Islet precursor cell (in vitro differentiated cells): ENCODE results near the gene CRYBG3.
"Not testable (repeated sequence)": the region's sequence is repeated elsewhere in the genome, so short reads cannot be mapped to it uniquely, and the experiment has no call there.

Experiments
- DNase-seq: peaks from one replicate; pipeline ENCODE4 v3.0.0-alpha.2; 2018

Gene CRYBG3

GRCh38 chr3:97821774-97822358 lies at the start of gene CRYBG3:
Gene CRYBG3 (plus strand): TSS chr3:97822011. CDS start chr3:97822207, 196 bp downstream.
- peak; percentile 86 for DNase-seq

DNA sequence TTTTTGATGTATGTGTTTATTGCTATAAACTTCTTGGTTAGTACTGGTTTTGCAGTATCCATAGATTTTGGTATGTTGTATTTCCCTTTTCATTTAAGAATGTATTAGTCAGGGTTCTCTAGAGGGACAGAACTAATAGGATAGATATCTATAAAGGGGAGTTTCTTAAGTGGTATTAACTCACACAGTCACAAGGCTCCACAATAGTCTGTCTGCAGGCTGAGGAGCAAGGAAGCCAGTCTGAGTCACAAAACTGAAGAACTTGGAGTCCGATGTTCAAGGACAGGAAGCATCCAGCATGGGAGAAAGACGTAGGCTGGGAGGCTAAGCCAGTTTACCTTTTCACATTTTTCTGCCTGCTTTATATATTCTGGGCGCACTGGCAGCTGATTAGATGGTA lies 48.9 kb upstream of the CRYBG3 start:
- no peak for DNase-seq

DNA sequence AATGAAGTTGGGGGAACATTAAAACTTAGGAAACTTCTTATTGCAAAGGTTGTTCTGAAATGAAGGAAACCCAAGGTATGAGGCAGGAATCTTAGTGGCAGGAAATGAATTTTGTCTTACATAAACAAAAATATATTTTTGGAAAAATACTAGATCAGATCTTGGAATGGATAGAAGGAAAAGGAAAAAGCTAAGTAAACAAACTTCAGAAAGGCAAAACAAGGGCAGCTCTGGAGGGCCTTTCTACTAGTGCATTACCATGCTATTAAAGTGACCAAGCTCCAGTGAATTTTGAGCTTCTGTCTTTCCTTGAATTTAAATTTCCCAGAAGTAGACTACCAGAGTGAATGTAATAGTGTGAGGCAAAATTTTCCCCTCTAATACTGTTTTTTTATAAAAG lies 43.7 kb upstream of the CRYBG3 start:
- DNase-seq, result no peak

- DNase-seq, result no peak
Measured at GRCh38 chr3:97793420-97794019, 28.3 kb upstream of the CRYBG3 start.

DNA sequence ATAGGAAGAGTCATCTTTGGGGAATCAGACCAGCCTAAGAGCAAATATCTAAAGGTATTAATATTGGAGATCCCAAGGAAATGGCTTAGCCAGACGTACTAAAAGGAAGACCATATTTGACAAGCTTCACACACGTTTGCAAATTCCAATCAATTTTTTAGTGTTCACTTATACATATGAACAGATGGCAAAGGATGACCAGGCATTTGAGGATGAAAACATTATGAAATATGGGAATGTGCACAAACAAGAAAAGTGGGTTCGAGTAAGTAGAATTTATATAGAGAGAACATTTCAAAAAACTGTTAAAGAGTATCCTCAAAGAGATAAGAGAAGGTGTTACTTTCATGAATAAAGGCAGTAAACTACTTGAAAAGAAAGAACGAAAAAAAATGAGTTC lies 25.9 kb upstream of the CRYBG3 start:
- DNase-seq, result no peak

- no peak for DNase-seq
Measured at GRCh38 chr3:97804471-97804870, 17.3 kb upstream of the CRYBG3 start.

- no peak for DNase-seq
Measured at GRCh38 chr3:97810779-97811390, 10.9 kb upstream of the CRYBG3 start.

DNA sequence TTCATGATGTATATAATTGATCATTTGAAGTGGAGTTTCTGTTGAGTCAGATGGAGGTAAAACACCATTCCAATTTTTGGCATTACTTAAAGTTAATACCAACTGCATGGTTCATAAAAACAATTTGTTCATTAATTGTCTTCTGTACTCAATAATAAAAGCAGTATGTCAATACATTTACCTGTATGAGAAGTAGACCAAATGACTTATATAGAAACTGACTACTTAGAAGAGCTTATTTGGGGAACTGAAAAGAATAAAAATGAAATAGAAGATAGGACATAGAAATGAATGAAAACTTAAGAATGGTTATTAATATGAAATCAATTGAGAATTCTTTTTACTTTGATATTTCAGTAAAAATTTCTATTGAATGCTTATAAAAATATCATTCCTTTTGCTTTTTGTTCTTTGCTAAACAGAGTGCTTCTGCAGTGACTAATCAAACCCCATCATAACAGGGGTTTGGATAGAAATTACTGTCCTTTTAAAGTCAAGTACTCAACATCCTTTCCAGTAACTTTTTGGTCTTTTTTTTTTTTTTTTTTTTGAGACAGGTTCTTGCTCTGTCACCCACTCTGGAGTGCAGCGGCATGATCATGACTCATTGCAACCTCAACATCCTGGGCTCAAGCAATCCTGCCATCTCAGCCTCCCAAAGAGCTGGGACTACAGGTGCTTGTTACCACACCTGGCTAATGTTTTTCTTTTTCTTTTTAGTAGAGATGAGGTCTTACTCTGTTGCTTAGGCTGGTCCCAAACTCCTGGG lies 6.5 kb upstream of the CRYBG3 start:
- DNase-seq, result peak; percentile 72

DNA sequence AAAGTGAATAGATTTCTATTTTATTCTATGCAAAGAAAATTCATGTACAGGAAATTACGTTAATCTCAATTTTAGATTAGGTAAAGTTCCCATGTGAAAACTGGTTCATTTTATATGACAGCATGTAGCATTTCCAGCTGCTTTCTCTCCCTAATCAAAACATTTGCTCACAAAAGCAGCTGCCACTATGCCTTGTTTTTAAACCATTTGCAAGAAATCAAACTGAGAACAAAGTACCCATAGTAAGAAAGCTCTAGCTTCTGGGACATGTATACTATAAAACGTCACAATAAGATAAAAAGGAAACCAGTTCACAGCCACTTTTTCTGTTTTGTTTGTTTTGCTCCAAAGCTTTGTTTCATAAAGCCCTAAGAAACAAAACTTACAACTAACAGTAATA lies 5.0 kb upstream of the CRYBG3 start:
- DNase-seq, result no peak

GRCh38 chr3:97817965-97818364 lies 3.8 kb upstream of the CRYBG3 start:
- DNase-seq, result no peak

GRCh38 chr3:97820780-97821179 lies 1.0 kb upstream of the CRYBG3 start:
- no peak for DNase-seq

DNA sequence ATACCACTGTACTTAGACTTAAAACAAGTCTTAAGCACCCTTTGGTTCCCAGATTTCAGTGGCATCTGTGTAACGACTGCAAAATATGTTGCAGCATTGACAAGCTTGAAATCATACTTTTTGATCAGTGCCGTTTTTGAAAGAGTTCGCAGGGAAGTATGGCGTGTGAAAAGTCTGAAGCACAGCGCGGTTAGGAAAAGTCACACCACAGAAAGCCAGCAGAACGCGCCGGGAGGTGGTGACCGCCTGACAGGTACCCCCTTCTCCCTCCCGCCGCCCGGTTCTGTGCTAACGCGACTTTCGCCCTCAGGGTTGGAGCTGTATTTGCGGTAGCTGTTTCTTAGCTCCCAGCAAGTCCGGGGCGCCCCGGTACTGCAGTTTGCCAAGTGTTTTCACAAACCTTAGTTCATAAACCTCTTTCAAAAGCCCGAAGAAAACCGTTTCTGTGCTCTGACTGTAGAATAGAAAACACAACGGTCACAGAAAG lies 481 bp upstream of the CRYBG3 start:
- peak; percentile 59 for DNase-seq

- DNase-seq, result peak; percentile 73
Measured at GRCh38 chr3:97822359-97822775, 556 bp downstream of the CRYBG3 start.

- no peak for DNase-seq
Measured at GRCh38 chr3:97823046-97824004, 1.5 kb downstream of the CRYBG3 start.

DNA sequence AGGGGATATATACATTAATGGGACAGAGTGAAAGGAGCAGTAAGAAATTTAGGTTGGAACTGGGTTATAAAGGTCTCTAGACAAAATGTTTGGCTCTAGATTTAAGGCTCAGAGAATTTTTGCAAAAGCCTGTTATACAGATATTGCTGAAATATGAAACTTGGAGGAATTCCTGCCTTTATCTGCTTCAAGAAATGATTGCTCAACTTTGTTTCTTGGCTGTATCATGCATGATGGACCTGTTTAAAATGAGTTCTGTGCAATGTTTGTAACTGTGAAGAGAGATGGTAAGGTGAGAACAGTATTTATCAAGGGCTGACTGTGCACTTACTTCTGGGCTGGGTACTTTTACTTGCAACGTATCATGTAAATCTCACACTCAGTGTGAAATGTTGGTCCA lies 3.3 kb downstream of the CRYBG3 start:
- DNase-seq, result no peak

DNA sequence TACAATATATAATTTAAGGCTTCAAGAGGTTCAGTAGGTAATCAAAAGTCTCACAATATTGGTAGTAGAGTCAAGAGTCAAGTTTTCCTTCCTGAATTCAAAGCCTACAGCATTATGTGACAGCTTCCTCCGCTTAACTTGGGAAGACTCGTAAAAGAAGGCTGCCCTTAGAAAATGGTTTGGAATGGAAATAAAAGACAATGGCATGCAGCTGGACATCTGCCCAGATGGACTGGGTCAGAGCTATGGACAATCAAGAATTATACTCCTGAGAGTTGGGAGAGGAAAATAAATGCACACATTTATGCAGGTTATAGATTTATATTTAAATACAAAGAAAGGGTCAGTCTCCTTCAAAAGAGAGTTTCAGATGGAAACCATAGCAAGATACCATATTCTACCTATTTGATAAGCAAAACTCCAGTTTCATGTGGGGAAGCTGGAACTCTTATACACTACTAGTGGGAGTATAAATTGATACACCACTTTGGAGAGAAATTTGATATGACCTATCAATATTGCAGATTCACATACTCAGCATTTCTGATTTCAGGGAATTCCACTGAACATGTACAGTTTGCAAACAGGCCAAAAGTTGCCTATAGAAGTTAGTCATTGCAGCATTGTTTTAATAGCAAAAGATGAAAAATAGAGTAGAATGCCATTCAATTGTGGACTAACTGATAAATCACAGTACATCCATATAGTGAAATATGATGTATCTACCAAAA lies 6.1 kb downstream of the CRYBG3 start:
- no peak for DNase-seq

DNA sequence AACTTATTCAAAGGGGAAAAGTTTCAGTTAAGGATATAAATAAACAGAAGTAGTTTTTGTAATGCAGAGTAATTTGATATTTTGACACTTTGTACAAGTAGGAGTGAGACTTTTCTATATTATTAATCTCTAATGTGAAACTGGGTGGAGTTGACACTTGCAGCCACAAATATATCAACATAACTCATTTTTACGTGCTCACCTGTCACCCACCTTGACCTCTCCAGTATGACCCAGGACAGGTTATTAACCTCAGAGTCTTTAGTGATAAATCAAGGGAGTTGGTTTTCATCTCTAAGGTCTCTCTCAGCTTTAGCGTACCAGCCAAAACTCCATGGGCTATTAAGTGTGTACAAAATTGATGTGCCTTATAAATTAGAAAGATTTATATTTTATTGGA lies 7.4 kb downstream of the CRYBG3 start:
- no peak for DNase-seq

- no peak for DNase-seq
Measured at GRCh38 chr3:97830638-97831037, 8.8 kb downstream of the CRYBG3 start.

GRCh38 chr3:97831140-97831539 lies 9.3 kb downstream of the CRYBG3 start:
- no peak for DNase-seq

- DNase-seq, result not testable (repeated sequence)
Measured at GRCh38 chr3:97833184-97833583, 11.4 kb downstream of the CRYBG3 start.

GRCh38 chr3:97835761-97836160 lies 13.9 kb downstream of the CRYBG3 start:
- no peak for DNase-seq

GRCh38 chr3:97838393-97838792 lies 16.6 kb downstream of the CRYBG3 start:
- no peak for DNase-seq
